PFSK-1 (cell line): ENCODE results near the gene CACHD1.

Experiments
- FOXP2 ChIP-seq: optimal IDR thresholded peaks from 2 replicates; pipeline ENCODE3; 2011; ENCODE audit warnings: borderline replicate concordance, control low read depth, inconsistent platforms; ENCODE audit not compliant: insufficient read depth; ENCODE audit errors: extremely low read length, extremely low read depth
- POLR2AphosphoS5 ChIP-seq: IDR thresholded peaks from 2 replicates; pipeline ENCODE4 v1.6.1; 2012; ENCODE audit warnings: low read depth, mild to moderate bottlenecking, control low read depth, low read length, moderate library complexity
- SIN3A ChIP-seq: IDR thresholded peaks from 2 replicates; pipeline ENCODE4 v1.6.1; 2012; ENCODE audit warnings: mild to moderate bottlenecking, low read length, moderate library complexity, borderline replicate concordance; ENCODE audit not compliant: insufficient read depth
- TAF1 ChIP-seq: IDR thresholded peaks from 2 replicates; pipeline ENCODE4 v1.6.1; 2012; ENCODE audit warnings: low read length, control low read depth, borderline replicate concordance; ENCODE audit not compliant: insufficient read depth
- TF ChIP-seq, protein P1 (sequence below), 2 experiments: IDR thresholded peaks; 2 replicates each; pipeline versions ENCODE4 v1.6.1 to v1.8.0; 2011 to 2012; ENCODE audit warnings: low read depth in 2 of 2, low read length in 2 of 2, control low read depth in 1 of 2, inconsistent platforms in 1 of 2, mild to moderate bottlenecking in 1 of 2, moderate library complexity in 1 of 2; ENCODE audit not compliant: insufficient read depth in 1 of 2

The CACHD1 gene

GRCh38 chr1:64693406-64693805, 223.5 kb downstream of the CACHD1 start:
- TF ChIP-seq TAF1 (no peak), FOXP2 (no peak), SIN3A (no peak)

DNA sequence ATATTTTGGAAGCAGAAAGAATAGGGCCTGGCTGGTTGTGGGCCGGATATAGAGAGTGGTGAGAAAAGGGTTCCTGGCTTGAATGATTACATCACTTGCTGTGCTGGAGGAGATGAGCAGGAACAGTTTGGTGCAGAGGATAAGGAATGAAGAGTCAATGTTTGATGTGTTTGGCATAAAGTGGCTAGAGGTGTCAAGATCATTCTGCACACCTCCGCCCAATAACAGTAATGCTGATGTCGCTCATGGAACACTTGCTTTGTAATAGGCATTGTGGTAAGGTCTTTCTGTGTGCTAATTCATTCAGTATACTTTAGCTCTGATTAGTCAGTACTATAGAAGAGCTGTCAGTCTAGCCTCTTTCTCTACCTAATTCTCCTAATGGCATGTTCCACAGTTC, 226.9 kb downstream of the CACHD1 start:
- TF ChIP-seq SIN3A, result no peak
- TF ChIP-seq TAF1, result no peak
- TF ChIP-seq, protein P1, sequence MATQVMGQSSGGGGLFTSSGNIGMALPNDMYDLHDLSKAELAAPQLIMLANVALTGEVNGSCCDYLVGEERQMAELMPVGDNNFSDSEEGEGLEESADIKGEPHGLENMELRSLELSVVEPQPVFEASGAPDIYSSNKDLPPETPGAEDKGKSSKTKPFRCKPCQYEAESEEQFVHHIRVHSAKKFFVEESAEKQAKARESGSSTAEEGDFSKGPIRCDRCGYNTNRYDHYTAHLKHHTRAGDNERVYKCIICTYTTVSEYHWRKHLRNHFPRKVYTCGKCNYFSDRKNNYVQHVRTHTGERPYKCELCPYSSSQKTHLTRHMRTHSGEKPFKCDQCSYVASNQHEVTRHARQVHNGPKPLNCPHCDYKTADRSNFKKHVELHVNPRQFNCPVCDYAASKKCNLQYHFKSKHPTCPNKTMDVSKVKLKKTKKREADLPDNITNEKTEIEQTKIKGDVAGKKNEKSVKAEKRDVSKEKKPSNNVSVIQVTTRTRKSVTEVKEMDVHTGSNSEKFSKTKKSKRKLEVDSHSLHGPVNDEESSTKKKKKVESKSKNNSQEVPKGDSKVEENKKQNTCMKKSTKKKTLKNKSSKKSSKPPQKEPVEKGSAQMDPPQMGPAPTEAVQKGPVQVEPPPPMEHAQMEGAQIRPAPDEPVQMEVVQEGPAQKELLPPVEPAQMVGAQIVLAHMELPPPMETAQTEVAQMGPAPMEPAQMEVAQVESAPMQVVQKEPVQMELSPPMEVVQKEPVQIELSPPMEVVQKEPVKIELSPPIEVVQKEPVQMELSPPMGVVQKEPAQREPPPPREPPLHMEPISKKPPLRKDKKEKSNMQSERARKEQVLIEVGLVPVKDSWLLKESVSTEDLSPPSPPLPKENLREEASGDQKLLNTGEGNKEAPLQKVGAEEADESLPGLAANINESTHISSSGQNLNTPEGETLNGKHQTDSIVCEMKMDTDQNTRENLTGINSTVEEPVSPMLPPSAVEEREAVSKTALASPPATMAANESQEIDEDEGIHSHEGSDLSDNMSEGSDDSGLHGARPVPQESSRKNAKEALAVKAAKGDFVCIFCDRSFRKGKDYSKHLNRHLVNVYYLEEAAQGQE (IDR thresholded peaks at IDR 0.05; ENCODE audit: insufficient read depth in 1 of 2, low read depth in 2 of 2, low read length in 2 of 2), result no peak
- TF ChIP-seq FOXP2, result no peak
- no peak for TF ChIP-seq POLR2AphosphoS5

- TF ChIP-seq POLR2AphosphoS5 (no peak), SIN3A (no peak), FOXP2 (no peak), TAF1 (no peak)
- TF ChIP-seq, protein P1 (IDR thresholded peaks at IDR 0.05; ENCODE audit: insufficient read depth in 1 of 2, low read depth in 2 of 2, low read length in 2 of 2), result no peak
Observed at GRCh38 chr1:64699327-64699726, 229.4 kb downstream of the CACHD1 start.

- TF ChIP-seq, protein P1 (IDR thresholded peaks at IDR 0.05; ENCODE audit: insufficient read depth in 1 of 2, low read depth in 2 of 2, low read length in 2 of 2), result no peak
- TF ChIP-seq SIN3A (no peak), POLR2AphosphoS5 (no peak), TAF1 (no peak), FOXP2 (no peak)
Observed at GRCh38 chr1:64701071-64701470, 231.1 kb downstream of the CACHD1 start.

GRCh38 chr1:64701886-64702285, 232.0 kb downstream of the CACHD1 start:
- no peak for TF ChIP-seq TAF1
- TF ChIP-seq, protein P1 (IDR thresholded peaks at IDR 0.05; ENCODE audit: insufficient read depth in 1 of 2, low read depth in 2 of 2, low read length in 2 of 2), result no peak
- no peak for TF ChIP-seq SIN3A
- no peak for TF ChIP-seq FOXP2
- TF ChIP-seq POLR2AphosphoS5, result no peak
